SK-N-MC (cell line): ENCODE data around the gene LRRTM1.

ENCODE experiments used
- EZH2 ChIP-seq: fragments of 200-600 bp; sonication (generic); IDR thresholded peaks from one replicate; pipeline ENCODE4 v1.6.1; 2017; ENCODE audit warnings: antibody characterized with exemption
- POLR2AphosphoS5 ChIP-seq: IDR thresholded peaks from 2 replicates; pipeline ENCODE4 v1.6.1; 2012; ENCODE audit warnings: mild to moderate bottlenecking, low read depth, low read length, borderline replicate concordance

DNA sequence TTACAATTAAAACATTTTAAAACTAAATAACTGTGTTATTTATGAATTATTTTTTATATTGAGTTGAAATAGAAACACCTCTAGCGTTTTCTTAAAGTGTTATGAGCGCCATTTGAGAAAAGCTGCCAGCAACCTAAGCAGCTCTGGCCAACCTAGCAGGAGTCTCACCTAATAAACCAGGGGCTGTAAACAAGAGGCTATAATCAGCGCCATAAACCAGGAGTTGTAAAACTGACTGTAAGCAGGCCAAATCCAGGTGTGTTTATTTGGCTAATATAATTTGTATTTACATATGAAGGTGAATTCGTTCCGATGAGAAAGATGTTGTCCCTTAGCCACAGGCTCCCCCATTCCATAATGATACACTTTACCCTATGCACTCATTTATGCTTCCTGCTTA lies 34.7 kb downstream of the LRRTM1 start:
- TF ChIP-seq POLR2AphosphoS5 (no peak), EZH2 (no peak)
